Adrenal gland (tissue), 5 donors: Measurements from ENCODE around the gene GRIK1.

Experiments used
- CTCF ChIP-seq, 6 experiments: fragments of 450-650 bp in 4 of 6; fragments of 200-600 bp in 2 of 6; sonication (generic) in 1 of 6; IDR thresholded peaks; 1 replicate in 5 of 6; 2 replicates in 1 of 6; pipeline versions ENCODE4 v1.5.1 to v1.8.0; 2016 to 2021; ENCODE audit warnings: antibody characterized with exemption in 6 of 6, mild to moderate bottlenecking in 2 of 6, moderate library complexity in 1 of 6
- POLR2A ChIP-seq, 2 donors: fragments of 450-650 bp; IDR thresholded peaks; one replicate each; pipeline ENCODE4 v1.6.1; 2017; ENCODE audit warnings: antibody characterized with exemption in 2 of 2, mild to moderate bottlenecking in 2 of 2, moderate library complexity in 1 of 2
- donor health status: DM: no; HTN: no; CAD: no.

DNA sequence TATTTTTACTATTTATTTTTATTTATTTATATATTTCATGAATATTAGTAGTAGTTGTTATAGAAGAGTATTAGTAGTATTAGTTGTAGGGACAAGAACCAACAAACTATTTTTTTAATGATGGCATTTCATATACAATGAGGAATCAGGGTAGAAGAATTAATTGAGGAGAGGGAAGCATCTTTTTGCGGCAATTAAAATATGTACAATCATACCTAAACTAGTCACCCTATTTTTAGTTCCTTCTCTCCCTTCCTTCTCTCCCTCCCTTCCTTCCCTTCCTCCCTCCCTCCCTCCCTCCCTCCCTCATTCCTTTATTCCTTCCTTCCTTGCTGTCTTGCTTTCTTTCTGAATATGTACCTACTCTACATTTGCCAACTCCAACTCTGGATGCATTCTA, 189.8 kb downstream of the GRIK1 start:
- TF ChIP-seq CTCF (IDR thresholded peaks at IDR 0.05): no peak
- TF ChIP-seq POLR2A (IDR thresholded peaks at IDR 0.05): no peak
